GM15510 (cell line): ENCODE measurements around the gene RPS3.

Experiments used
- POLR2A ChIP-seq: IDR thresholded peaks from 3 replicates; pipeline ENCODE4 v1.6.1; 2011; ENCODE audit warnings: borderline replicate concordance; ENCODE audit not compliant: insufficient read length; ENCODE audit errors: extremely low read depth

Gene RPS3

GRCh38 chr11:75436806-75437205 is 37.5 kb downstream of the RPS3 start:
- no peak for TF ChIP-seq POLR2A

- no peak for TF ChIP-seq POLR2A
Observed at GRCh38 chr11:75437966-75438659, 38.8 kb downstream of the RPS3 start.

GRCh38 chr11:75439026-75439425 is 39.7 kb downstream of the RPS3 start:
- TF ChIP-seq POLR2A, result no peak

- TF ChIP-seq POLR2A, result no peak
Observed at GRCh38 chr11:75439495-75440120, 40.3 kb downstream of the RPS3 start.

GRCh38 chr11:75440960-75441803 is 41.9 kb downstream of the RPS3 start:
- no peak for TF ChIP-seq POLR2A

GRCh38 chr11:75441804-75442132 is 42.5 kb downstream of the RPS3 start:
- no peak for TF ChIP-seq POLR2A

- no peak for TF ChIP-seq POLR2A
Observed at GRCh38 chr11:75442161-75442885, 43.0 kb downstream of the RPS3 start.

GRCh38 chr11:75443043-75443442 is 43.7 kb downstream of the RPS3 start:
- no peak for TF ChIP-seq POLR2A

GRCh38 chr11:75445315-75445953 is 46.1 kb downstream of the RPS3 start:
- TF ChIP-seq POLR2A, result no peak

GRCh38 chr11:75447415-75447814 is 48.1 kb downstream of the RPS3 start:
- TF ChIP-seq POLR2A, result no peak

GRCh38 chr11:75449271-75449670 is 50.0 kb downstream of the RPS3 start:
- TF ChIP-seq POLR2A, result no peak

GRCh38 chr11:75449776-75450175 is 50.5 kb downstream of the RPS3 start:
- TF ChIP-seq POLR2A, result no peak

- no peak for TF ChIP-seq POLR2A
Observed at GRCh38 chr11:75450236-75450635, 50.9 kb downstream of the RPS3 start.

GRCh38 chr11:75450826-75451821 is 51.8 kb downstream of the RPS3 start:
- no peak for TF ChIP-seq POLR2A
